HEK293 (cell line): ENCODE results near the gene RNF212.

ENCODE experiments used
- REST ChIP-seq: fragments of 450-650 bp; formaldehyde crosslinking; IDR thresholded peaks from 2 replicates; pipeline ENCODE4 v1.5.1; 2016; ENCODE audit warnings: missing biosample characterization, missing genetic modification characterization
- TSHZ1 ChIP-seq: fragments of 450-650 bp; formaldehyde crosslinking; IDR thresholded peaks from 2 replicates; pipeline ENCODE4 v1.5.1; 2016; ENCODE audit warnings: missing biosample characterization, missing genetic modification characterization, borderline replicate concordance
- YY1 ChIP-seq: fragments of 450-650 bp; formaldehyde crosslinking; IDR thresholded peaks from 2 replicates; pipeline ENCODE4 v1.5.1; 2018; ENCODE audit warnings: missing biosample characterization, missing genetic modification characterization
- ZBTB21 ChIP-seq: fragments of 450-650 bp; formaldehyde crosslinking; IDR thresholded peaks from 2 replicates; pipeline ENCODE4 v1.5.1; 2017; ENCODE audit warnings: missing biosample characterization, missing genetic modification characterization
- ZBTB26 ChIP-seq: fragments of 450-650 bp; formaldehyde crosslinking; optimal IDR thresholded peaks from 2 replicates; pipeline ENCODE3; 2016; ENCODE audit warnings: missing biosample characterization, mild to moderate bottlenecking, missing genetic modification characterization
- ZFP3 ChIP-seq: fragments of 450-650 bp; formaldehyde crosslinking; IDR thresholded peaks from 2 replicates; pipeline ENCODE4 v1.5.1; 2016; ENCODE audit warnings: low read depth, missing biosample characterization, missing genetic modification characterization
- ZNF214 ChIP-seq: fragments of 450-650 bp; formaldehyde crosslinking; IDR thresholded peaks from 2 replicates; pipeline ENCODE4 v1.5.1; 2017; ENCODE audit warnings: missing biosample characterization, mild to moderate bottlenecking, missing genetic modification characterization, borderline replicate concordance
- ZNF274 ChIP-seq, 2 experiments: fragments of 200-500 bp in 1 of 2; fragments of 450-650 bp in 1 of 2; sonication (Bioruptor generic) in 1 of 2; formaldehyde crosslinking in 1 of 2; IDR thresholded peaks; 2 replicates each; pipeline versions ENCODE4 v1.5.1 to v1.6.1; 2014 to 2016; ENCODE audit warnings: borderline replicate concordance in 1 of 2, inconsistent platforms in 1 of 2, low read length in 1 of 2, missing biosample characterization in 1 of 2, missing genetic modification characterization in 1 of 2
- ZNF280D ChIP-seq: fragments of 450-650 bp; formaldehyde crosslinking; IDR thresholded peaks from 2 replicates; pipeline ENCODE4 v1.5.1; 2016; ENCODE audit warnings: missing biosample characterization, missing genetic modification characterization
- ZNF510 ChIP-seq: fragments of 450-650 bp; formaldehyde crosslinking; IDR thresholded peaks from 2 replicates; pipeline ENCODE4 v1.5.1; 2018; ENCODE audit warnings: mild to moderate bottlenecking, missing genetic modification characterization, missing biosample characterization; ENCODE audit not compliant: insufficient replicate concordance
- ZNF571 ChIP-seq: fragments of 450-650 bp; formaldehyde crosslinking; IDR thresholded peaks from 2 replicates; pipeline ENCODE4 v1.5.0; 2017; ENCODE audit warnings: missing biosample characterization, missing genetic modification characterization
- TF ChIP-seq, protein P1 (sequence below): fragments of 450-650 bp; formaldehyde crosslinking; IDR thresholded peaks from 2 replicates; pipeline ENCODE4 v1.5.1; 2016; ENCODE audit warnings: missing biosample characterization, missing genetic modification characterization
- TF ChIP-seq, protein P2 (sequence below): fragments of 450-650 bp; formaldehyde crosslinking; IDR thresholded peaks from 2 replicates; pipeline ENCODE4 v1.5.1; 2016; ENCODE audit warnings: missing biosample characterization, missing genetic modification characterization

GRCh38 chr4:1113311-1114009, at the start of gene RNF212:
- TF ChIP-seq, protein P1, sequence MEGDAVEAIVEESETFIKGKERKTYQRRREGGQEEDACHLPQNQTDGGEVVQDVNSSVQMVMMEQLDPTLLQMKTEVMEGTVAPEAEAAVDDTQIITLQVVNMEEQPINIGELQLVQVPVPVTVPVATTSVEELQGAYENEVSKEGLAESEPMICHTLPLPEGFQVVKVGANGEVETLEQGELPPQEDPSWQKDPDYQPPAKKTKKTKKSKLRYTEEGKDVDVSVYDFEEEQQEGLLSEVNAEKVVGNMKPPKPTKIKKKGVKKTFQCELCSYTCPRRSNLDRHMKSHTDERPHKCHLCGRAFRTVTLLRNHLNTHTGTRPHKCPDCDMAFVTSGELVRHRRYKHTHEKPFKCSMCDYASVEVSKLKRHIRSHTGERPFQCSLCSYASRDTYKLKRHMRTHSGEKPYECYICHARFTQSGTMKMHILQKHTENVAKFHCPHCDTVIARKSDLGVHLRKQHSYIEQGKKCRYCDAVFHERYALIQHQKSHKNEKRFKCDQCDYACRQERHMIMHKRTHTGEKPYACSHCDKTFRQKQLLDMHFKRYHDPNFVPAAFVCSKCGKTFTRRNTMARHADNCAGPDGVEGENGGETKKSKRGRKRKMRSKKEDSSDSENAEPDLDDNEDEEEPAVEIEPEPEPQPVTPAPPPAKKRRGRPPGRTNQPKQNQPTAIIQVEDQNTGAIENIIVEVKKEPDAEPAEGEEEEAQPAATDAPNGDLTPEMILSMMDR = no peak
- TF ChIP-seq ZNF510 (tag by site-specific recombination) (no peak), ZNF274 (IDR thresholded peaks at IDR 0.05; ENCODE audit: low read length) (no peak), ZNF274 (tag by site-specific recombination; IDR thresholded peaks at IDR 0.05; ENCODE audit: borderline replicate concordance) (no peak), ZNF571 (tag by site-specific recombination) (no peak), ZBTB26 (tag by site-specific recombination) (no peak), REST (no peak), TSHZ1 (tag by site-specific recombination) (no peak), ZNF214 (tag by site-specific recombination) (no peak), ZFP3 (tag by site-specific recombination) (no peak), ZBTB21 (tag by site-specific recombination) (no peak), YY1 (tag by site-specific recombination) (no peak), ZNF280D (tag by site-specific recombination) (no peak)
- TF ChIP-seq, protein P2, sequence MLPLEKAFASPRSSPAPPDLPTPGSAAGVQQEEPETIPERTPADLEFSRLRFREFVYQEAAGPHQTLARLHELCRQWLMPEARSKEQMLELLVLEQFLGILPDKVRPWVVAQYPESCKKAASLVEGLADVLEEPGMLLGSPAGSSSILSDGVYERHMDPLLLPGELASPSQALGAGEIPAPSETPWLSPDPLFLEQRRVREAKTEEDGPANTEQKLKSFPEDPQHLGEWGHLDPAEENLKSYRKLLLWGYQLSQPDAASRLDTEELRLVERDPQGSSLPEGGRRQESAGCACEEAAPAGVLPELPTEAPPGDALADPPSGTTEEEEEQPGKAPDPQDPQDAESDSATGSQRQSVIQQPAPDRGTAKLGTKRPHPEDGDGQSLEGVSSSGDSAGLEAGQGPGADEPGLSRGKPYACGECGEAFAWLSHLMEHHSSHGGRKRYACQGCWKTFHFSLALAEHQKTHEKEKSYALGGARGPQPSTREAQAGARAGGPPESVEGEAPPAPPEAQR (tag by site-specific recombination) = no peak
